ENCODE measurements around the gene HCN1.
"Not testable (repeated sequence)": the region's sequence is repeated elsewhere in the genome, so short reads cannot be mapped to it uniquely, and the experiment has no call there.

The HCN1 gene

DNA sequence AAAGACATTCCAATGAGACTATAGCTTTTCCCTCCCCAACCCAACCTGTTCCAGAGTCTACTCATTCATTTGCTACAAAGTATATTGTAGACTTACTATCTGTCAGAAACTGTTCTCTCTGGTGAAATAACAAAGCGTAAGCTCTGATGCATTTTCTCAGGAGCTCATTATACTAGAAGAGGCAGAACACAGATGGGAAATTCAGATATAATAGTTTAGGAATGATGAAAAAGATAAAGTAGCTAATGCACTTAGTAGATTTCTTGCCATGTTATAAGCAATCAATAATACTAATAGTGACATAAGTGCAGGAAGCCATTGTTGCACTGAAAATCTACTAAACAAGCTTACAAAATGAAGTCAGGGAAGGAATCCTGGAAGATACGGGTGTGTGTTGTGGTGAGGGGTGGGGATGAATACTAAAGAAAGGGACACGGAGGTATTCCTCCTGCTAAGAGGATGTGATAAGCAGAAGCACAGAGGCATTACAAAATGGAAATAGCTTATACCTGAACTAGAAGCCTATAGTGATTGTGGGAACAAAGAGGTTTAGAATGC is 78.2 kb downstream of the HCN1 start:
- no peak for DNase-seq (ENCODE audit: low spot score)

DNA sequence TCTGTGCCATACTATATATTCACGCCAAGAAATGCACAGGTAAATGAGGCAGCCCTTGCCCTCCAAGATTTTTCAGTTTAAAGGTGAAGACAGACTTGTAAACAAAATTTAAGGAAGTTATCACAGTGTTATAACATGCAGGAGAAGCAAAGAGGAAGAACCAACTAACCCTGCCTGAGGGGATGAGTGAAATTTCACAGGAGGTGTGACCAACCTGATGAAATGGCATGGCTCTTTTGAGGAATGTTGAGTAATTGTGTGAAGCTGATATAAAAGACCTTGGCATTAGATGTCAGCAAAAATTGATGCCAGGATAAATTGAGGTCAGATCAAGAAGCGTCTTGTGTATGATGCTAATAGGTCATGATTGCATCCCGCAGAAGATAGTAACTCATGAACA is 86.5 kb downstream of the HCN1 start:
- no peak for DNase-seq (ENCODE audit: low spot score)

DNA sequence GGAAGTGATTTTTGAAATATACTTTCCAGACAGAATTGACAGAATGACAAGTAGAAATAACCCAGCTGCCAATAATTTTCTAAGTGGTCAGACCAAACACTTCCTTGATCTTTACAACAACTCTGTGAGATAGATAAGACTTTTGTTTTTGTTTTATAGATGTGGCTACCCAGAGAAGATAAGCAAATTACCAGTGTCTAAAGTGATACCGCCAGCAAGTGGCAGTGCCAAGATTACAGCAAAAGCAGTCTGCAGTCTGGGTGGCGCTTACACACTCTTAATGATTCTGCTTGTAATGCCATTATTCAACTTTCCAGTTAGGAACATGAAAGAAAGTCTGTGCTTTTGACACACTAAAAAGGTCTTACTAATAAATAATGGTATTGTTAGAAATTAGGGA is 92.1 kb downstream of the HCN1 start:
- no peak for DNase-seq (ENCODE audit: low spot score)

DNA sequence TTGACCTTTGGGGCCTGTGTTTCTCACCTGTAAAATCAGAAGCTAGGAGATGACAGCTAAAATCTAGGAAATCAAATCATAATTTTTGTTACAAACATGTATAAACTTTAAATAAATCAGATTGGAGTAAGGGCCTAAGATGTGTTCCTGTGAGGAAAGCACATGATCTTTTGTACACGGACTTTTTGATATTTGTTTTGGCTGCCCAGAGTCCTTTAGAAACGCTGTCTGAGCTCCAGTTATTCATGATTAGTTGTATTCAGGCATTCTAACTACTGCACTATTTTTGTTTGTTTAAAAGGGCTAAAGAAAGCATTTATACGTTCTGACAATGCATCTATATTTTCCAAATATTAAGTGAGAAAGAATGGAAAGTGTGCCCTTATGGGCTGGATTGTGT is 94.8 kb downstream of the HCN1 start:
- DNase-seq (ENCODE audit: low spot score), result no peak

DNA sequence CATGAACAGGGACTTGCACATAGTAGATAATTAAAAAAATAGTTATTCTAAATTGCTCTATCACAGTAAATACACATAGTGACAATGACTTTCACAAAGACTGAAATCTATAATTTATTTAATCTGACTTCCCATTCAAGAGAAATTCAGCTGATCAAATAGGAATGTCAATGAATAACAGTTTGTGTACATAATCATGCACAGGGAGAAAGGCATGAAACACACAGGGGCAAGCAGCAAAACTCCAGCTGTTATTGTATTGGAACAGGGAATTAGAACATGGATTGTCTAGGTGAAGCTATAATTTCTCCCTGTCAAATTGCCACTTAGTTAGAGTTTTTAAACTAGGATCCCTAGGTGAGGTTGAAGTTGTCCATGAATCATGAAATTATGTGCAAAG is 99.9 kb downstream of the HCN1 start:
- DNase-seq (ENCODE audit: low spot score), result no peak

DNA sequence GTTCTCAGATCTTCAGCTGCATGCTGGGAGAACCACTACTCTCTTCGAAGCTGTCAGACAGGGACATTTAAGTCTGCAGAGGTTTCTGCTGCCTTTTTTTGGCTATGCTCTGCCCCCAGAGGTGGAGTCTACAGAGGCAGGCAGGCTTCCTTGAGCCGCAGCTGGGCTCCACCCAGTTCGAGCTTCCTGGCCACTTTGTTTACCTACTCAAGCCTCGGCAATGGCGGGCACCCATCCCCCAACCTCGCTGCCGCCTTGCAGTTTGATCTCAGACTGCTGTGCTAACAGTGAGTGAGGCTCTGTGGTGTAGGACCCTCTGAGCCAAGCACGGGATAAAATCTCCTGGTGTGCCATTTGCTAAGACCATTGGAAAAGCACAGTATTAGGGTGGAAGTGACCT is 110.2 kb downstream of the HCN1 start:
- DNase-seq (ENCODE audit: low spot score), result not testable (repeated sequence)

DNA sequence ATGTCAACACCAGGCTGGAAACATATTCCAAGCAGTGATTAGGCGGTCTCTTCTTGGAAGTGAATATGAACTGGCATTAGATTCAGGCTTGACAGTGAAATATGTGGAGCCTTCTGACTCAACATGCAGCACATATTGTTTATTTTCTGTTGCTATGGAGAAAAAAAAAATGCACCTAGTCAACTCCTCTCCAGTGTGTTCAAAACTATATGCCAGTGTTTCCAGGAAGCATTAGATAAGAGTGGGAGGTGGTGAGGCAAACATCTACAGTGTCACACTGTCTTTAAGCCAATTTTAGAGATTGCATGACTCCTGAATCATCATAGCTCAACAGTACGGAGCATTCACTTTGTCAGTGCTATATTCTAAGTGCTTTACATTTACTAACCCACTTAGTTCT is 117.9 kb downstream of the HCN1 start:
- DNase-seq (ENCODE audit: low spot score), result peak; percentile 58

DNA sequence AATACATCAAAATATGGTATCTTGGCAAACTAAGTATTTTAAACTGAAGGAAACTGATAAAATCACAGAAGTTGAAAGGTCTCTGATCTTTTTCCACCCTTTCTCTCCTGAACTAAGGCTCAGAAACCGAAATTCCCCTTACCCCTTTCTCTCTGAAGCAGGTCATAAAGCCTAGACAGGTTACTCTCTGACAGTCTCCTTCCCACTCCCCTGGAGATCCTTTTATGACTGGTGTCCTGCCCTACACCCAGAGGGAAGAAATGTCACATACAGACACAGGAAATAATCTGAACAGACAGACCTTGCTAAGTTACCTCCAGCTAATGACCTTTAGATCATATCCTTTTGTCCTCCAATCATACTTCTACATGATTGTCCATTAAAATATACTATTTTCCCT is 127.4 kb downstream of the HCN1 start:
- DNase-seq (ENCODE audit: low spot score), result no peak

DNA sequence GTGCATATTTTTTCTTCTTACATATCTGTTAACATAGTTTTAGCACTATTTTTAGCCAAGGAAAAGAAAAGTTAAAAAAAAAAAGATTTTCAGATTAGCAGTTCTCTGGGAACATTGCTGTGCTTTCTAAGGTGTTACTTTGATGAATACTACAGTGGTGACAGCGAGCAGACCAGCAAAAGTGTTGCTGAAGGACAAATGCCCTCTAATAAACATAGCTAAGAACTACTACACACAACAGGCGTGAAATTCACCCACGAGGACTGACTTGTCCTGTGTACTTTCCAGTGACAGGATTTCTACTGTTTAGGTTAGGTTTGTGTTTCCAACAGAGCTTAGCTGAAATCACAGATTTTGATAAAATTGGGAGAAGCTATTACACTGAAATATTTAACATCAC is 153.8 kb downstream of the HCN1 start:
- DNase-seq (ENCODE audit: low spot score), result no peak

DNA sequence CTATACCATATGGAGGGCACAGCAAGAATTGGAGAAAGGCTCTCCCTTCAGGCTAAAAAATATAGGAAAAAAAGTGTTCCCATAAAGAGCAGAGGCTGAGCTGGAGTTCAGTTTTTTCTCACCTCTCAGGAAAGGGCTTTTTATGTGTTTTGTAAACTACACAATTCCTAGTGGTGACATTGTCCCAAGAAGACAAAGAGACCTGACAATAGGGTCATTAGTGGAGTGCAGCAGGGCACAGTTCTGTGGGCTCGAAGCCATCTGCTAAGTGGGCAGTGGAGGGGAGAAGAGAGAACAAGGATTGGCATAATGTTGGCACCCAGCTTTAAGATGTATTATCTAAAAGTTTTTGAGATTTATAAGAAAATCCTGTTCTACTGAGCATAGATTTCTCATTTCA is 162.5 kb downstream of the HCN1 start:
- DNase-seq (ENCODE audit: low spot score), result no peak

DNA sequence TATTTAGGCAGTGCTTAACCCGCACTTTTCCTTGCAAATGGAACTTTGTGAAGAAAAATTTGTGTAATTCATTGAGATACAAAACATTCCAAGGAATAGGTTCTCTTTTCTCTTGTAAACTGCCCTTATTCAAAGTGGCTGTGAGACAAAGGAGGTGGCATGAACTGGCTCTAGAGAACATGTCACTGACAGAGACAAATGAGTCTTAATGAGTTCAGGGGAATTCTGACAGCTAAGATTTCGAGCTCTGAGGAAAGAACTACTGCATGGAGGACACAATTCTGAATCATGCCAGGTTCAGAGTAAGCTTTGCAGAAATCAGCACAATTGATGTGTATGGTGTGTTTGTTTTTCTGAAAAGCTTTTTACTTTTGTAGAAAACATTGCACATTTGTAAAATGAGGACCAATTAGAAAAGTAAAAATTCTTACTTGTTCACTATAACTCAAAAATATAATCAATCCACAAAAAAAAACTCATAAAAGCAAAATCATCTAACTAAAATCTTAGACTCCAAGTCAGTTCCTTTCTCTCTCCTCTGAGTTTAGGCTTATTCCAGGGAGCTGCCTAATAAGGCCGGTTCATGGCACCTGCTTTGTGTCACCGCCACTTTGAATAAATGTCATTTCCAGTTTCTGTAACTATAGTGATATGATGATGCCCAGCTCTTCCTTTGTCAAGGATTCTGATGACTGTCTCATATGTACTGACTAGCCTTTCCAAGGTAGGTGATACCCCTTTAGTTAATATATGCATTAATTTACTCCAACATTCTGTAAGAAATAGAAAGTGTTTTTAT is 163.2 kb downstream of the HCN1 start:
- no peak for DNase-seq (ENCODE audit: low spot score)

DNA sequence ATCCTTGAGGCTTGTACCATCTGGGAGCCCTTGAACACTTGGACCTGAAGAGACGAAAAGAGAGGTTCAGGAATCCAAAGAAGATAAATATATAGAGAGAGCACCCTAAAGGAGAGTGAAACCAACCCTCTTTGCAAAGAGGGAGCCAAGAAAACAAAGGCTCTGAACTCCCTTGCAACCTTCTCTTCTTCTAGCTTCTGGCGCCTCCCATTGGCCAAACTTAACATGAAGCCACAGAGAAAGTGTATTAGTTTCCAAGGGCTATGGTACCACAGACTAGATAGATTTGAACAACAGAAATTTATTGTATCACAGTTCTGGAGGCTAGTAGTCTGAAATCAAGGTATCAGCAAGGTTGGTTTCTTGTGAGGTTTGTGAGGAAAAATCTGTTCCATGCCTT is 175.1 kb downstream of the HCN1 start:
- DNase-seq (ENCODE audit: low spot score), result peak; percentile 5

DNA sequence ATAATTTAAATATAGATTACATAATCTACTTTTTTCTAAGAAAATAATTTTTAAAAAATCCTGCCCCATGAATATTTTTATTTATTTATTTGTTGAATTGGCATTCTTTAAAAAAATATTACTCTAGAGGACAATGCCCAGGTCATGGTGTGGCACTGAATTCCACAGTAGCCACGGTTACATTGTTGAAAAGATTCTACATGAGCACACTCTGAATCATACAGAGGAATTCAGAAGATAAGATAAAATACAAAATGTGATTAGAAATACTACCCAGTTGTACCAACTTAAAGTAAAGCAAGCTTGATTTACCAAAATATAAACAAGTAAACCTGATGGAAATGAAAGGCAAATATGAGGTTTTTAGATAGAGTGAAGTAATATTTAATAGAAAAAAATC is 183.7 kb downstream of the HCN1 start:
- DNase-seq (ENCODE audit: low spot score), result no peak

DNA sequence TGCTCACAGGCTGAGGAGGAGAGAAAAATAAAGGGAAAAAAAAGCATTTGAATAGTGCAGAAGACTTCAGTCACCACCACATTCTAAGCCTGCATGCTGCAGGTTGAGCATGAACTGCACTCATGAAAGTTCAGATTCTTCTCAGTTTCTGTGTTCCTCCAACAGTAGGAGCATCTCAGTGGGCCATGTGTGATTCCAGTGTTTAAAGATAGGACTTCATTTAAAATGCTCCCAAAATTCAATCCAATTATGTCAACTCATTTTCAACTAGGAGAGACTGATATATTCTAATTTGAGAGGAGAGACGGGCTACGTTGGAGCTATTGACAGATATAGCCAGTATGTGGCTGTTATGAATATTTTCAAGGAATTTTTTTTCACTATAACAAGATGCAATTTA is 186.8 kb downstream of the HCN1 start:
- no peak for DNase-seq (ENCODE audit: low spot score)

DNA sequence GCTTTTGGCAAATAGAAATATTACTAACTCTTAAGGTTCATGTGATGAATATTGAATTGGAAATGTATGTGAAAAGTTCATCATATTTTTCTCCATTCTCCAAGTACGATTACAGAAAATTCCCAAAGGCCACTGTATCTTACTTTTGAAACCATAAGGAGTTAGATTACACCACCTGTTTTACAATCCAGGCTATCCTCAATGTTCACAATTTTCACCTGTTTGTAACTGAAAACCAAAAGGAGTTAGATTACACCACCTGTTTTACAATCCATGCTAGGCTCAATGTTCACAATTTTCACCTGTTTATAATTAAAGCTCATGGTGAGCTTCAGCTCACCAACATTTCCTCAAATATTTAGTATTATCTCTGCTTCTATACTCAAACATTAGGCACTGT is 188.0 kb downstream of the HCN1 start:
- no peak for DNase-seq (ENCODE audit: low spot score)

DNA sequence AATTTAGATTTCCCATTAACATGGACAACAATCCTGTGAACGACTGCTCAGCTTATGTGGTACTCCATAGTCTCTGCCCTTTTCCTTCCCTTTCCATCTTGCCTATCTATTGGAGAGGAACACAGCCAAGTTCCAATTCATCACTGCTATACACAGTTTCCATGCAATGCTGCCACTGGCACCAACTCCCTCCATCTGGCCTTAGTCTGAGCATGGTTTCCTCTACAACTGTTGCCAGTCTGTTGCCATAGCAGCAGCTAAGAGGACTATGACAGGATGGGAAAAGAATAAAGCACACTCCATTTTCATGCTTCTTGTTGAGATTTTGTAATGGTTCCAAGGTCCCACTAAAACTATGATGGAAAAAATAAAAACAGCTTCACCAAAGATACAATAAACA is 189.0 kb downstream of the HCN1 start:
- DNase-seq (ENCODE audit: low spot score), result no peak

DNA sequence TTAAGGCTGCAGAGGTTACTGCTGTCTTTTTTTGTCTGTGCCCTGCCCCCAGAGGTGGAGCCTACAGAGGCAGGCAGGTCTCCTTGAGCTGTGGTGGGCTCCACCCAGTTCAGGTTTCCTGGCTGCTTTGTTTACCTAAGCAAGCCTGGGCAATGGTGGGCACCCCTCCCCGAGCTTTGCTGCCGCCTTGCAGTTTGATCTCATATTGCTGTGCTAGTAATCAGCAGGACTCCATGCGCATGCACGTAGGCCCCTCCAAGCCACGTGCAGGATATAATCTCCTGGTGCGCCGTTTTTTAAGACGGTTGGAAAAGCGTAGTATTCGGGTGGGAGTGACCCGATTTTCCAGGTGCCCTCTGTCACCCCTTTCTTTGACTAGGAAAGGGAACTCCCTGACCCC is 197.2 kb downstream of the HCN1 start:
- not testable (repeated sequence) for DNase-seq (ENCODE audit: low spot score)

DNA sequence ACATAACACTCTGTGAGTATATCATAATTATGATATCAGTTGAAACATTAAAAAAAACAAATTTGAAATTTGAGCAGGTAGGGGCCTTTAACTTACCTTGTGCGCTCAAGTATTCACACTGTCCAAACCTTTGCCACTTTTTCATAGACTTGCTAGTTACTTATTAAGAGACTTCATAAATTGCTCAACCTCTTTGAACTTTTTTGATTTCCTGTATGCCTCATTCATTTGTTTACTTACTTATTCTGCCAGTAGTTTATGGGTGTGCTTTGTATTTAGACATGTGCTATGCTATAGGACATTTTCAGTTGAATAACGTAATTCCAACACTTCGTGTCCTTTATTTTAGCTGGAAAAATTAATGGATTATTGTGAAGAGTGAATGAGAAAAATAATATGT is 204.8 kb downstream of the HCN1 start:
- no peak for DNase-seq (ENCODE audit: low spot score)

DNA sequence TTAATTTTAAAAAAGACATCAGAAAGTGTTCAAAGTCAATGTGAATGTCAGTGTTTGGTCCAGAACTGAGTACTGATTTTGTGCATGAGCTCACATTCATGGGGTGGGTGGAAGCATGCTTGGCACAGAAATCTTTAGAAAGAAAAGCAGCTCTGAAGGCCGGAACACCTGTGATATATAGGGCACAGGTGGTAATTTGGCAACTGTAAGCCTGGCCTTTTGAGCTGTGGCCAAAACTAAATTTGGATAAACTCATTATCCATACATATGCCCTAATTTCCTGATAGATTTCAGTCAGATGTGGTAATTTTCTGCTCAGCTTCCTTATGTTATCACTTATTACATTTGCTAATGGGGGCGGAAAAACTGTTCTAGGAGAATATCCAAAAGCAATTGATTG is 211.4 kb downstream of the HCN1 start:
- DNase-seq (ENCODE audit: low spot score), result no peak

DNA sequence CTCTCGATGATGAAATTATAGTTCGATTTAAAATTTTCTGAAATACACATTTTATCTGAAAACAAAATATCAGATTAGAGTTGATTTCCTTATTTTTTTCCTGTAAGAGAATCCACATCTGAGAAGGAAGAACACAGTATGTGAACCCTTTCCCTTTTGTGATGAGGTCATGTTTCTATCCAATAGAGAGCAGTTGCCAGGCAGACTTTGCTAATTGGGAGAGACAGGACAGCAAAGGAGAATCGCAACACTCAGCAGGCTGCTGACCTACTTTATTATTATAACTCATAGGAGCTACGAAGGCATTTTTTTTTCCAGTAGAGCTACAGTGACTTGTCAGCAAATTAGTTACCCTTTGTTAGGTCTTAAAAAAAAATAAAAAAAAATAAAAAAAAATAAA is 242.1 kb downstream of the HCN1 start:
- DNase-seq (ENCODE audit: low spot score), result peak; percentile 57

DNA sequence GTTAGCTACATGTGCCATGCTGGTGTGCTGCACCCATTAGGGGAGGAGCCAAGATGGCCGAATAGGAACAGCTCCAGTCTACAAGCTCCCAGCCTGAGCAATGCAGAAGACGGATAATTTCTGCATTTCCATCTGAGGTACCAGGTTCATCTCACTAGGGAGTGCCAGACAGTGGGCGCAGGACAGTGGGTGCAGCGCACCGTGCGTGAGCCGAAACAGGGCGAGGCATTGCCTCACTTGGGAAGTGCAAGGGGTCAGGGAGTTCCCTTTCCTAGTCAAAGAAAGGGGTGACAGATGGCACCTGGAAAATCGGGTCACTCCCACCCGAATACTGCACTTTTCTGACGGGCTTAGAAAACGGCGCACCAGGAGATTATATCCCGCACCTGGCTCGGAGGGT is 251.3 kb downstream of the HCN1 start:
- DNase-seq (ENCODE audit: low spot score), result not testable (repeated sequence)

DNA sequence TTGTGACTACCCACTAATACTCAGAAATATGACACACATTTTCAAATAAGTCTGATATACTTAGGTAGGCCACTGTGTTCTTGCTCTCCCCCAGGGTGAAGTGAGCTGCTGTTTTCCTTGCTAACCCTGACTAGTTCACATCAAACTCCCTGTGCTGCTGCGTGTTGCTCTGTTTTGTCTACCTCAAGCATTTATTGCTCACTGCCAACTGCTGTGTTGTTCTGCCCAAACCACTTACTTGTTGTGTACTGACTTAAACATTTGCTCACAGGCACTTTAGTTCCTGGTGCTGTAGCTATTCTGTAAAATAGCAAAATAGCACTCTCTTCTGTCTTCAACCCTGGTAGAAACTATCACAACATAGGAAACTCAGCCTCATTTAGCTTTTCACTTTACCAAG is 255.7 kb downstream of the HCN1 start:
- peak; percentile 2 for DNase-seq (ENCODE audit: low spot score)

DNA sequence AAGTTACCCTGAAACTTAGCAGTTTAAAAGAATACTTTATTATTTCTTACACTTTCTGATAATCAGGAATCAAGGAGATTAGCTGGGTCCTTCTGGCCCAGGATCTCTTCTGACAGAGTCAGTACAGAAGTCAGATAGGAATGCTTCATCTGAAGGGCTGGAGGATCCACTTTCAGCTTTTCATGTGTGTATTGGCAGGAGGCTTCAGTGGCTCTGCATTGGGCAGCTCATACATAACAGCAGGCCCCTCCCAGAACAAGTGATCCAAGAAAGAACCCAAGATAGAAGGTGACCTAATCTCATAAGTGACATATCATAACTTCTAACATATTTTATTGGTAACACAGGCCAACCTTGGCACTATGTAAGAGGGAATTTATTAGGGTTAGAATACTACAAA is 258.4 kb downstream of the HCN1 start:
- DNase-seq (ENCODE audit: low spot score), result no peak

DNA sequence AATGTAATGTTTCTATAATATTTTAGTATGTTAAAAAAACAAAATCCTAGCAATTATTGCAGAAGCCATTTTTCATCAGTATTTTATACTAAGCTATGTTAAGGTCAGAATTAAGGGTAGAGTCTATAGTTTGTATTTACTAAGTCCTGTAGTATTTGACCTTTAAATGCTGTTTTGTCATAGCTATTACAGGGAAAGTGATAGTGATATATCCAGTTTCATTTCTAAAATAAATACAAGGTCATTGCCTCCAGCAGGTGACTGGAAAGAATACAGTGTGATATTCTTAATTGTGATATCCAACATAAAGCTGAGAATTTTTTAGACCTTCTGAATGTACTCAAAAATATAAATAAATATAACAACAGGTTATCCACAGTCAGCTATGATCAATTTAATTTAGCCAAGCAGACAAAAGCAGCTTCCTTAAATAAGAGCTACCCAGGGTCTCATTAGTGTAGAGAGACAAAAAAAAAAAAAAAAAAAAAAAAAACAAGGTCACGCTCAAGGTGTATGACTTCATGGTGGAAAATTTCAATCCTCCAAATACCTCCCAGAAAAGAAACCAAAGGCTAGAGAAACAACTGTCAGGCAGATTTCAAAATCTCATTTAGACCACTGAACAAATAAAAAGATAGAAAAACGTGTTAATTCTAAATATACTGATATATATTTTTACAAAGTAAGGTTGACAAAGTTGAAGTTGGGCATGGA is 278.7 kb downstream of the HCN1 start:
- no peak for DNase-seq (ENCODE audit: low spot score)
